ENCODE data around the gene CASZ1. TPM values are rescaled to one million over a fixed set of nuclear protein-coding genes. Genes with fewer than 3 reads are reported as not detected.

Gene CASZ1
- polyA plus RNA-seq, 4 donors = 13.5 to 23.0 (median 14.5) TPM

DNA sequence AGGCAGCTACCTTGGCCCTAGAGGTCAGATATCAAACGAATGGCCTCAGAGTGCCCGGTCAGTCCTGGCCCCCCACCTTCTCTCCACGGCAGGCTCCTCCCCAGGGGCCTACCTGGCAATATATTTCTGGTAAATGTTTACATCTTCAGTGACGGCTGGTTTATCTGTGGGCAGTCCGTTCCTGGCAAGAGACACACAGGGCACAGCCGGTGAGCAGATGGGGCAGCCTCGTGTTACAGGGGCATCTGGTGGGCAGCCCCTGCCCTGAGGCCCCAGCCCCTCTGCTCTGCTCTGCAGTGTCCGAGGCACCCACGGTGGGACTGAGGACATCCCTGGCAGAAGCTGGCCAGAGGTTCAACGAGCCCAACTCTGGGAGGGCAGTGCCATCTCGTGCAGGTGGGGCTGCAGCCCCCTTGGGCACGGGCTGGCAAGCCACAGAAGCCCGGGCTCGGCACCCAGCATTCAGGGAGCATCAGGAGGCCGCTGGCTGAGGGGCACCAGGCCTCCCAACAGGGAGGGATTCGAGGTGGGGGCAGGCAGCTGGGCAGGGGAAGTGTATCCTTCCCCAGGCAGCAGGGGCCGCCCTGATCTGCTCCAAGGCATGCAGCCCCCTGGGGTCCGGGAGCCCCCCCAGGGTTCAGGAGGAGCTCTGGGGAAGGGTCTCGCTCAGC, 137.9 kb downstream of the CASZ1 start:
- H3K36me3 ChIP-seq (ENCODE audit: control insufficient read depth in 3 of 3, insufficient read depth in 2 of 3, low read depth in 1 of 3, low read length in 3 of 3) = peaks cover 5 to 83% (median 15%) of the 10 kb centered on the region in 3 donors

DNA sequence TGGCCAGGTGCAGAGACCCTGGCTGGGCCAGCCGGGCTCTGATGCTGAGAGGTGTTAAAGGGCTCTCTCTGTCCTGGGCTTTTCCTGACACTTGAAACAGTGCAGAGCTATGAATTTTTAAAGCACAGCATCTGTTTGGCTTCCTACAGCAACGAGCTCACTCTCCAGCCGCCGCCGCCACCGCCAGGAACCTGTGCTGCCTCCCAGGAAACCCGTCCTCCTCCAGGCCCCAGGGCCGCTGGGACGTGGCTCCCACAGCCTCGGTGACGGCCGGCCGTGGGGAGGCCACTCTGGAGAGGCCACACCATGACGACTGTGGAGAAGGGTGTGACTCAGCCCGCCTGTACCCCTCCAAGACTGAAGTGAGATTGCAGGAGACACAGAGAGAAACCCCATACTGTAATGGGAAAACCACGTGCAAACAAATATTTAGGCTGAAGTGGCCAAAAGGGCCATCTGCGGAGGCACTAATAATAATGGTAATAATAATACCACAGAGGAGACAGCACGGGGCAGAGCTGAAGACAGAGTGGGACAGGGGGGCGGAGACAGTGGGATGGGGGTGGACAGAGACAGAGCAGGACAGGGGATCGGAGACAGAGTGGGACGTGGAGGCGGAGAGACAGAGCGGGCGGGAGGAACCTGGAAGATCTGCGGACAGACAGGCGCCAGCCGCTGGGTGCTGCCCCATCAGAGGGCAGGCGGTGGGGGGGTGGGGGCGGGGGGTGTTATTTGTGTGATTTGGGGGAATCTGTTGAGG, 139.2 kb downstream of the CASZ1 start:
- WGBS, 3 donors = 73 to 90% (median 86%) methylated on average over 29 of the region's 29 CpGs
- Histone ChIP-seq H3K27ac (ENCODE audit: low read depth in 1 of 3, low read length in 2 of 3) (no peak overlapping the region), H3K4me3 (ENCODE audit: low read depth in 1 of 3, low read length in 3 of 3) (no peak overlapping the region), H3K27me3 (ENCODE audit: control insufficient read depth in 3 of 3, insufficient read depth in 3 of 3, low read length in 3 of 3) (no peaks in the 10 kb centered on the region), H3K4me1 (ENCODE audit: control insufficient read depth in 3 of 3, insufficient read depth in 2 of 3, low read depth in 1 of 3, low read length in 2 of 3) (no peaks in the 10 kb centered on the region), H3K36me3 (ENCODE audit: control insufficient read depth in 3 of 3, insufficient read depth in 2 of 3, low read depth in 1 of 3, low read length in 3 of 3) (peaks cover 5 to 85% (median 13%) of the 10 kb centered on the region in 3 donors), H3K9me3 (ENCODE audit: control insufficient read depth in 2 of 2, insufficient read depth in 1 of 2, low read depth in 1 of 2, low read length in 1 of 2) (no peaks in the 10 kb centered on the region)
- no peak for DNase-seq
- FAIRE-seq = no peak

More for the DNA sequence above, 137.9 kb downstream of the CASZ1 start:
- Histone ChIP-seq H3K4me1 (ENCODE audit: control insufficient read depth in 3 of 3, insufficient read depth in 2 of 3, low read depth in 1 of 3, low read length in 2 of 3) (peaks cover 0 to 9% (median 0%) of the 10 kb centered on the region in 3 donors), H3K27ac (ENCODE audit: low read depth in 1 of 3, low read length in 2 of 3) (no peak overlapping the region), H3K4me3 (ENCODE audit: low read depth in 1 of 3, low read length in 3 of 3) (no peak overlapping the region), H3K27me3 (ENCODE audit: control insufficient read depth in 3 of 3, insufficient read depth in 3 of 3, low read length in 3 of 3) (no peaks in the 10 kb centered on the region), H3K9me3 (ENCODE audit: control insufficient read depth in 2 of 2, insufficient read depth in 1 of 2, low read depth in 1 of 2, low read length in 1 of 2) (no peaks in the 10 kb centered on the region)
- FAIRE-seq (no peak), DNase-seq (no peak)
- 83 to 88% (median 85%) methylated on average over 19 of the region's 19 CpGs for WGBS, 3 donors

DNA sequence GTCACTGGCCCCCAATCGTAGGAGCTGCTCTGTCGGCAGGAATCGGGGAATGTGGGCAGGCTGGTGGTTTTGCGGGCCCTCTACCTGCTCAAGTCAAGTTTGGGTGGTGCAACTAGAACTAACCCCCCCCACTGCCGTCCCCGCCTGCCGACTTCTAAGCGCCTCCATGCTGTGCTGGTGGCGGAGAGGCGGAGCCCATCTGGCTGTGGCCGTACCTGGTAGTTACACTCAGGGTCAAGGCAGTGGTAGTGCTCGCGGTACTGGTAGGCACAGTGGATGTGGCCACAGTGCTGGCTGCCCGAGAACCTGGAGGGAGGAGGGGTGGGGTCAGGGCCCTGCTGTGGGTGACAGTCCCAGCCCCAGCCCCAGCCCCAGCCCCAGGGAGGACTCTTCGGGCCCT, 140.0 kb downstream of the CASZ1 start:
- no peak for DNase-seq
- Histone ChIP-seq H3K36me3 (ENCODE audit: control insufficient read depth in 3 of 3, insufficient read depth in 2 of 3, low read depth in 1 of 3, low read length in 3 of 3) (peaks cover 5 to 93% (median 13%) of the 10 kb centered on the region in 3 donors), H3K27ac (ENCODE audit: low read depth in 1 of 3, low read length in 2 of 3) (no peak overlapping the region), H3K4me1 (ENCODE audit: control insufficient read depth in 3 of 3, insufficient read depth in 2 of 3, low read depth in 1 of 3, low read length in 2 of 3) (no peaks in the 10 kb centered on the region), H3K4me3 (ENCODE audit: low read depth in 1 of 3, low read length in 3 of 3) (no peak overlapping the region), H3K9me3 (ENCODE audit: control insufficient read depth in 2 of 2, insufficient read depth in 1 of 2, low read depth in 1 of 2, low read length in 1 of 2) (no peaks in the 10 kb centered on the region), H3K27me3 (ENCODE audit: control insufficient read depth in 3 of 3, insufficient read depth in 3 of 3, low read length in 3 of 3) (no peaks in the 10 kb centered on the region)
- 92 to 94% (median 93%) methylated on average over 15 of the region's 15 CpGs for WGBS, 3 donors
- FAIRE-seq = no peak

DNA sequence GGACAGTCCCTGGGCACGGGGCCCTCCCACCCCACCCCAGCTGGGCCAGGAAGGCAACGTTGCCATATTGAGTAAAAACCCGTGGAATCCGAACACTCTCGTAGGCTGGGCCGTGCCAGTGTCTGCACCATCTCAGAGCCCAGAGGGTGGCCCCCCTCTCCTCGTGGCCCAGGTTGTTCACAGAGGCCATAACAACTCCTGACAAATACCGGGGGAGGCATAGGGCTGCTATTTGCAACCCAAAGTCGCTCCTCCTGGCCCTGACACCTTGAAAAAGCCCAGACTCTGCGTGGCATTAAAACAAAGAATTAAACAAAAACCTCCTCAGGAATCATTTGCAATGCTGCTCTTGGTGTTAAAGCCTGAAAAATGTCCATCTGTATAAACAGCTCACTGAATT, 141.4 kb downstream of the CASZ1 start:
- no peak overlapping the region for H3K4me3 ChIP-seq (ENCODE audit: low read depth in 1 of 3, low read length in 3 of 3)
- WGBS, 3 donors = 83 to 87% (median 87%) methylated on average over 10 of the region's 10 CpGs
- DNase-seq = no peak
- H3K27ac ChIP-seq (ENCODE audit: low read depth in 1 of 3, low read length in 2 of 3) = no peak overlapping the region
- H3K36me3 ChIP-seq (ENCODE audit: control insufficient read depth in 3 of 3, insufficient read depth in 2 of 3, low read depth in 1 of 3, low read length in 3 of 3) = peaks cover 5 to 91% (median 16%) of the 10 kb centered on the region in 3 donors
- no peaks in the 10 kb centered on the region for H3K4me1 ChIP-seq (ENCODE audit: control insufficient read depth in 3 of 3, insufficient read depth in 2 of 3, low read depth in 1 of 3, low read length in 2 of 3)
- no peaks in the 10 kb centered on the region for H3K27me3 ChIP-seq (ENCODE audit: control insufficient read depth in 3 of 3, insufficient read depth in 3 of 3, low read length in 3 of 3)
- H3K9me3 ChIP-seq (ENCODE audit: control insufficient read depth in 2 of 2, insufficient read depth in 1 of 2, low read depth in 1 of 2, low read length in 1 of 2) = no peaks in the 10 kb centered on the region
- FAIRE-seq = no peak

DNA sequence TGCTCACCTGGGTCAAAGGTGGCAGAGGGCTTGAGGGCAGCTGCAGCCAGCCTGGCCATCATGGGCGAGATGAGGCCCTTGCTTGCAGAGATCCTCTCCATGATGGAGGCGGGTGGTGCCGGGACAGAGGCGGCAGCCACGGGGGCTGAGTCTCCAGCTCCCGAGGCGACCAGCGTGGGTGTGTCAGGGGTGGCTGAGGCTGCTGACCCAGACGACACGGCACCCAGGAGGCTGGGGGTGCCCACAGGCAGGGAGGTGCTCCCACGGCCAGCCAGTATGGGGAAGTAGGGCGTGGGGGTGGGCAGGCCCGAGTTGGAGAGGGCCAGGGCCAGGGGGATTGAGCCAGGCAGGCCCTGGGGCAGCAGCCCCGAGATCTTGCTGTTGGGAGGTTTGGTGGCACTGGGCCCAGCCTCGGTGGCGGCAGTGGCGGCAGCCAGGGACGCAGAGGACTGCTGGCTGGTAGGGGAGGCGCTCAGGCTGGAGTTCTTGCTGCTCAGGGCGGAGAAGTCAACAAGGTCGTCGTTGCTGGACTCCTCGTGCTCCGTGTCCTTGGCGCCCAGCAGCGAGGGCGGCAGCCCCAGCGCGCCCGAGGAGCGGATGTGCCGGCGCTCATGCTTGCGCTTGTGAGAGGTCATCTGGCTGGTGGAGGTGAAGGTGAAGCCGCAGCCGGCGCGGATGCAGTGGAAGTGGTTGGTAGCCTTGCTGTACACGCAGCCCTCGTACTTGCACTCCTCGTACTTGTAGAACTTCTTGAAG, 142.9 kb downstream of the CASZ1 start:
- no peaks in the 10 kb centered on the region for H3K9me3 ChIP-seq (ENCODE audit: control insufficient read depth in 2 of 2, insufficient read depth in 1 of 2, low read depth in 1 of 2, low read length in 1 of 2)
- FAIRE-seq (no peak), DNase-seq (no peak)
- no peaks in the 10 kb centered on the region for H3K4me1 ChIP-seq (ENCODE audit: control insufficient read depth in 3 of 3, insufficient read depth in 2 of 3, low read depth in 1 of 3, low read length in 2 of 3)
- no peaks in the 10 kb centered on the region for H3K27me3 ChIP-seq (ENCODE audit: control insufficient read depth in 3 of 3, insufficient read depth in 3 of 3, low read length in 3 of 3)
- H3K4me3 ChIP-seq (ENCODE audit: low read depth in 1 of 3, low read length in 3 of 3) = no peak overlapping the region
- H3K36me3 ChIP-seq (ENCODE audit: control insufficient read depth in 3 of 3, insufficient read depth in 2 of 3, low read depth in 1 of 3, low read length in 3 of 3) = peaks cover 5 to 91% (median 15%) of the 10 kb centered on the region in 3 donors
- WGBS, 3 donors = 88 to 92% (median 89%) methylated on average over 40 to 41 of the region's 41 CpGs
- no peak overlapping the region for H3K27ac ChIP-seq (ENCODE audit: low read depth in 1 of 3, low read length in 2 of 3)

DNA sequence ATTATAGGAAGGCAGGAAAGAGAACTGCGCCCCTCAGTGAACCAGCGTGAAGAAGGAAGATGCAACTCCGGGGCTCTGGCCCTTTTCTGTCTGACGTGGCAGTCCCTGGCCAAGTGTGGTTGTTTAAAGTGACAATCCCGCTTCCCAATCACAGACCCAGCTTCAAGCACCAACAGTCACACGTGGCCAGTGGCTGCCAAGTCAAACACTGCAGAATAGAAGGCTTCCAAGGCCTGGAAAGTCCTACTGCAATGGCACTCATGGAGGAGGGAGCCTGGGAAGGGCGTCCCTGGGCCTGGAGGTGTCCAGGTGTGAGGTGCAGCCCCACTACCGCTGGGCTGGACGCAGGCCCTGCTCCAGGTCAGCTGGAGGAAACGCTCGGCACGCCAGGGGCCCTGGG, 143.8 kb downstream of the CASZ1 start:
- DNase-seq = no peak
- 78 to 88% (median 81%) methylated on average over 12 of the region's 12 CpGs for WGBS, 3 donors
- Histone ChIP-seq H3K9me3 (ENCODE audit: control insufficient read depth in 2 of 2, insufficient read depth in 1 of 2, low read depth in 1 of 2, low read length in 1 of 2) (no peaks in the 10 kb centered on the region), H3K27ac (ENCODE audit: low read depth in 1 of 3, low read length in 2 of 3) (no peak overlapping the region), H3K4me3 (ENCODE audit: low read depth in 1 of 3, low read length in 3 of 3) (no peak overlapping the region), H3K4me1 (ENCODE audit: control insufficient read depth in 3 of 3, insufficient read depth in 2 of 3, low read depth in 1 of 3, low read length in 2 of 3) (no peaks in the 10 kb centered on the region), H3K36me3 (ENCODE audit: control insufficient read depth in 3 of 3, insufficient read depth in 2 of 3, low read depth in 1 of 3, low read length in 3 of 3) (peaks cover 5 to 93% (median 18%) of the 10 kb centered on the region in 3 donors), H3K27me3 (ENCODE audit: control insufficient read depth in 3 of 3, insufficient read depth in 3 of 3, low read length in 3 of 3) (no peaks in the 10 kb centered on the region)
- FAIRE-seq = no peak

DNA sequence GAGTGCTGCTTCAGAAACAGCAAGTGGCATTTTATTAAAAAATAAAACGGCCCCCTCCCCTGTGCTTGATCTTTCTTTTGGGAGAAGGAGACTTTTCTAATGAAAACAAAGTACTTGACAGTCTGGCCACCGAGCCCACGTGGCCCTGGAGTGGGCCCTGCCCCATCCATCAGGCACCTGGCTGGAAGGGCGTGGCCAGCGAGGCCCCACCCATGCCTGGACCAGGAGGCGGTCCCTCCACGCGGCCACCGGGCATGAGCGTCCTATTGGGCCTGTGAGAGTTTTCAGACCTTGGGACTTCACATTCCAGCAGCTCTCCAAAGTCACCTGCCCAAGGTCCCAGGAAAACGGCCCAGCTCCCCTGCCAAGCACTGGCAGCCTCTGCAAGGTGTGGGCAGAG, 144.7 kb downstream of the CASZ1 start:
- Histone ChIP-seq H3K36me3 (ENCODE audit: control insufficient read depth in 3 of 3, insufficient read depth in 2 of 3, low read depth in 1 of 3, low read length in 3 of 3) (peaks cover 5 to 94% (median 21%) of the 10 kb centered on the region in 3 donors), H3K4me1 (ENCODE audit: control insufficient read depth in 3 of 3, insufficient read depth in 2 of 3, low read depth in 1 of 3, low read length in 2 of 3) (no peaks in the 10 kb centered on the region), H3K27ac (ENCODE audit: low read depth in 1 of 3, low read length in 2 of 3) (no peak overlapping the region), H3K27me3 (ENCODE audit: control insufficient read depth in 3 of 3, insufficient read depth in 3 of 3, low read length in 3 of 3) (no peaks in the 10 kb centered on the region), H3K9me3 (ENCODE audit: control insufficient read depth in 2 of 2, insufficient read depth in 1 of 2, low read depth in 1 of 2, low read length in 1 of 2) (no peaks in the 10 kb centered on the region), H3K4me3 (ENCODE audit: low read depth in 1 of 3, low read length in 3 of 3) (no peak overlapping the region)
- no peak for FAIRE-seq
- DNase-seq = peak in 1 of 2 donors; percentile 56
- WGBS, 3 donors = 41 to 63% (median 46%) methylated on average over 11 of the region's 11 CpGs

DNA sequence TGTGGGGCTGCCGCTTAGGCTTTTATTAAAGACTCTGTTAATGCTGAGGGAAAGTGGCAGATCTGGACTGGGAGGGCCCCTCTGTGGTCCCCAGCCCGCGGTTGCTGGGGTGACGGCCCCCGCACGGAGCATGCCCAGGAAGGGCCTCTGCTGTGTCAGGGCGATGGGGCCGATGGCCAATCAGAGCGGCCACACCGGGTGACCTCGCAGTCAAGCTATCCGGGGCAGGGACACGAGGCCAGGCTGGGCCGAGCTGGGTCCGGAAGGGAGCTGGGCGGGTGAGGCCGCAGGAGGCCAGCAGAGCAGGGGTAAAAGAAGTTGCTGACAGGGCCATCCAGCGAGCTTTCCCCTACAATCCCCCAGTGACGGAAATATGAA, 145.1 kb downstream of the CASZ1 start:
- no peak for DNase-seq
- FAIRE-seq = no peak
- no peaks in the 10 kb centered on the region for H3K4me1 ChIP-seq (ENCODE audit: control insufficient read depth in 3 of 3, insufficient read depth in 2 of 3, low read depth in 1 of 3, low read length in 2 of 3)
- no peaks in the 10 kb centered on the region for H3K9me3 ChIP-seq (ENCODE audit: control insufficient read depth in 2 of 2, insufficient read depth in 1 of 2, low read depth in 1 of 2, low read length in 1 of 2)
- no peak overlapping the region for H3K4me3 ChIP-seq (ENCODE audit: low read depth in 1 of 3, low read length in 3 of 3)
- no peaks in the 10 kb centered on the region for H3K27me3 ChIP-seq (ENCODE audit: control insufficient read depth in 3 of 3, insufficient read depth in 3 of 3, low read length in 3 of 3)
- 79 to 95% (median 86%) methylated on average over 19 of the region's 19 CpGs for WGBS, 3 donors
- no peak overlapping the region for H3K27ac ChIP-seq (ENCODE audit: low read depth in 1 of 3, low read length in 2 of 3)
- H3K36me3 ChIP-seq (ENCODE audit: control insufficient read depth in 3 of 3, insufficient read depth in 2 of 3, low read depth in 1 of 3, low read length in 3 of 3) = peaks cover 5 to 94% (median 21%) of the 10 kb centered on the region in 3 donors
